Effector CD4-positive, alpha-beta T cell (primary cell): Measurements from ENCODE around the gene RAB3C. TPM values are rescaled to one million over a fixed set of nuclear protein-coding genes. Genes with fewer than 3 reads are reported as not detected.
"Not testable (repeated sequence)": the region's sequence is repeated elsewhere in the genome, so short reads cannot be mapped to it uniquely, and the experiment has no call there.

Experiments used
- DNase-seq: peaks from one replicate; pipeline ENCODE4 v3.0.0-alpha.2; 2020
- total RNA-seq: gene quantifications from one replicate; lab custom pipeline; 2026; lab: John Stamatoyannopoulos, UW

Gene RAB3C
- total RNA-seq, result not detected

- DNase-seq, result no peak
Observed at GRCh38 chr5:58582803-58583491, at the start of gene RAB3C. Gene RAB3C (plus strand): TSS chr5:58583075. CDS start chr5:58583209, 134 bp downstream.

- not testable (repeated sequence) for DNase-seq
Observed at GRCh38 chr5:58541935-58542334, 40.9 kb upstream of the RAB3C start.

GRCh38 chr5:58542709-58543108 is 40.2 kb upstream of the RAB3C start:
- DNase-seq, result no peak

GRCh38 chr5:58543723-58544122 is 39.2 kb upstream of the RAB3C start:
- no peak for DNase-seq

GRCh38 chr5:58544195-58544594 is 38.7 kb upstream of the RAB3C start:
- no peak for DNase-seq

- no peak for DNase-seq
Observed at GRCh38 chr5:58544926-58545325, 37.9 kb upstream of the RAB3C start.

- DNase-seq, result no peak
Observed at GRCh38 chr5:58545912-58546311, 37.0 kb upstream of the RAB3C start.

- DNase-seq, result no peak
Observed at GRCh38 chr5:58548068-58548467, 34.8 kb upstream of the RAB3C start.

- DNase-seq, result no peak
Observed at GRCh38 chr5:58551492-58551891, 31.4 kb upstream of the RAB3C start.

GRCh38 chr5:58557665-58558338 is 25.1 kb upstream of the RAB3C start:
- not testable (repeated sequence) for DNase-seq

GRCh38 chr5:58563016-58563700 is 19.7 kb upstream of the RAB3C start:
- DNase-seq, result not testable (repeated sequence)

GRCh38 chr5:58564043-58564832 is 18.6 kb upstream of the RAB3C start:
- DNase-seq, result not testable (repeated sequence)

- DNase-seq, result no peak
Observed at GRCh38 chr5:58565033-58565432, 17.8 kb upstream of the RAB3C start.

GRCh38 chr5:58571501-58571900 is 11.4 kb upstream of the RAB3C start:
- no peak for DNase-seq

GRCh38 chr5:58572973-58573372 is 9.9 kb upstream of the RAB3C start:
- DNase-seq, result not testable (repeated sequence)

- no peak for DNase-seq
Observed at GRCh38 chr5:58579781-58580180, 3.1 kb upstream of the RAB3C start.

GRCh38 chr5:58582019-58582802 is 664 bp upstream of the RAB3C start:
- no peak for DNase-seq

GRCh38 chr5:58595952-58596351 is 13.1 kb downstream of the RAB3C start:
- no peak for DNase-seq

GRCh38 chr5:58598440-58598839 is 15.6 kb downstream of the RAB3C start:
- DNase-seq, result no peak

GRCh38 chr5:58599217-58599616 is 16.3 kb downstream of the RAB3C start:
- no peak for DNase-seq

- DNase-seq, result not testable (repeated sequence)
Observed at GRCh38 chr5:58600613-58601012, 17.7 kb downstream of the RAB3C start.

- DNase-seq, result not testable (repeated sequence)
Observed at GRCh38 chr5:58602889-58603288, 20.0 kb downstream of the RAB3C start.
